Breast epithelium (tissue), 3 donors: ENCODE data around the gene GRIK4.

Experiments
- CTCF ChIP-seq, 3 donors: fragments of 450-650 bp; IDR thresholded peaks; one replicate each; pipeline ENCODE4 v1.5.1; 2016 to 2017; ENCODE audit warnings: antibody characterized with exemption in 3 of 3, mild to moderate bottlenecking in 3 of 3, moderate library complexity in 3 of 3
- POLR2A ChIP-seq: fragments of 450-650 bp; IDR thresholded peaks from one replicate; pipeline ENCODE4 v1.6.1; 2016; ENCODE audit warnings: antibody characterized with exemption, mild to moderate bottlenecking, moderate library complexity
- POLR2AphosphoS5 ChIP-seq, 3 donors: sonication (generic); formaldehyde crosslinking; IDR thresholded peaks; one replicate each; pipeline ENCODE4 v1.6.1; 2017; ENCODE audit warnings: antibody characterized with exemption in 3 of 3

- TF ChIP-seq CTCF (IDR thresholded peaks at IDR 0.05): no peak
- no peak for TF ChIP-seq POLR2AphosphoS5 (IDR thresholded peaks at IDR 0.05)
- TF ChIP-seq POLR2A: no peak
These were observed 183.9 kb downstream of the GRIK4 start for GRCh38 chr11:120695426-120695825.
